NCI-H1930 (cell line): Measurements from ENCODE around the gene TNPO2.

Source experiments
- DNase-seq, 2 experiments: peaks; one replicate each; lab custom pipeline; 2025; lab: John Stamatoyannopoulos, UW

TNPO2 gene

GRCh38 chr19:12675399-12675798 lies 48.3 kb downstream of the TNPO2 start:
- no peak for DNase-seq

- no peak for DNase-seq
Measured at GRCh38 chr19:12672744-12673143, 51.0 kb downstream of the TNPO2 start.

GRCh38 chr19:12670159-12670928 lies 53.4 kb downstream of the TNPO2 start:
- no peak for DNase-seq

- DNase-seq, result peak; percentile 73 to 74
Measured at GRCh38 chr19:12669270-12670158, 54.2 kb downstream of the TNPO2 start.

GRCh38 chr19:12668932-12669269 lies 54.8 kb downstream of the TNPO2 start:
- DNase-seq, result peak in 1 of 2 experiments; percentile 4

- DNase-seq, result no peak
Measured at GRCh38 chr19:12668346-12668745, 55.4 kb downstream of the TNPO2 start.

GRCh38 chr19:12667731-12668302 lies 55.9 kb downstream of the TNPO2 start:
- no peak for DNase-seq

GRCh38 chr19:12666265-12667048 lies 57.3 kb downstream of the TNPO2 start, which contains the start of the genes MAN2B1 and WDR83:
Gene MAN2B1, minus strand, starts transcription at chr19:12666742. Its CDS starts 41 bp downstream, at chr19:12666701.
Gene WDR83, plus strand, starts transcription at chr19:12666807. Its CDS starts 2,984 bp downstream, at chr19:12669791.
- peak; percentile 59 to 63 for DNase-seq

- no peak for DNase-seq
Measured at GRCh38 chr19:12665671-12666264, 58.0 kb downstream of the TNPO2 start.

- DNase-seq, result no peak
Measured at GRCh38 chr19:12665281-12665573, 58.5 kb downstream of the TNPO2 start.

- no peak for DNase-seq
Measured at GRCh38 chr19:12664406-12665280, 59.1 kb downstream of the TNPO2 start.

- DNase-seq, result no peak
Measured at GRCh38 chr19:12660980-12661379, 62.8 kb downstream of the TNPO2 start.

GRCh38 chr19:12657966-12658365 lies 65.8 kb downstream of the TNPO2 start:
- no peak for DNase-seq

GRCh38 chr19:12656899-12657571 lies 66.7 kb downstream of the TNPO2 start:
- DNase-seq, result no peak

- DNase-seq, result no peak
Measured at GRCh38 chr19:12655546-12655945, 68.2 kb downstream of the TNPO2 start.

- no peak for DNase-seq
Measured at GRCh38 chr19:12652219-12652618, 71.5 kb downstream of the TNPO2 start.

GRCh38 chr19:12649941-12650340 lies 73.8 kb downstream of the TNPO2 start:
- DNase-seq, result no peak
